NCI-H526 treated with DMSO at 0.1 percent for 48 hours (cell line): ENCODE measurements around the gene DDRGK1.
"Not testable (repeated sequence)": the region's sequence is repeated elsewhere in the genome, so short reads cannot be mapped to it uniquely, and the experiment has no call there.

ENCODE experiments used
- DNase-seq: peaks from one replicate; lab custom pipeline; 2025; lab: John Stamatoyannopoulos, UW

Gene DDRGK1

GRCh38 chr20:3183896-3184612 lies 20.4 kb downstream of the DDRGK1 start:
- no peak for DNase-seq

DNA sequence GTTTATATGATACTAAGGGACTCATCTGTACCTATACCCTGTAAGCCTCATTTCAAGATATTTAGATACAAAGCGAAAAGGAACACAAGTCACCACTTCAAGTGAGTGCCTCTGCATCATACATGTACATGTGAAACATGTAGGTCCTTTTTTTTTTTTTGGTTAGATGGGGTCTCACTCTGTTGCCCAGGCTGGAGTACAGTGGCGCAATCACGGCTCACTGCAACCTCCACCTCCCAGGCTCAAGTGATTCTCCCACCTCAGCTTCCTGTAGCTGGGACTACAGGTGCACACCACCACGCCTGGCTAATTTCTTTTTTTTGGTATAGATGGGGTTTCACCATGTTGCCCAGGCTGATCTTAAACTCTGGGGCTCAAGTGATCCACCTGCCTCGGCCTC lies 22.1 kb downstream of the DDRGK1 start:
- DNase-seq: not testable (repeated sequence)

- DNase-seq: no peak
These were observed 23.2 kb downstream of the DDRGK1 start for GRCh38 chr20:3181270-3181669.

GRCh38 chr20:3180319-3180718 lies 24.2 kb downstream of the DDRGK1 start:
- no peak for DNase-seq

GRCh38 chr20:3177746-3178485 lies 26.6 kb downstream of the DDRGK1 start:
- DNase-seq: no peak

DNA sequence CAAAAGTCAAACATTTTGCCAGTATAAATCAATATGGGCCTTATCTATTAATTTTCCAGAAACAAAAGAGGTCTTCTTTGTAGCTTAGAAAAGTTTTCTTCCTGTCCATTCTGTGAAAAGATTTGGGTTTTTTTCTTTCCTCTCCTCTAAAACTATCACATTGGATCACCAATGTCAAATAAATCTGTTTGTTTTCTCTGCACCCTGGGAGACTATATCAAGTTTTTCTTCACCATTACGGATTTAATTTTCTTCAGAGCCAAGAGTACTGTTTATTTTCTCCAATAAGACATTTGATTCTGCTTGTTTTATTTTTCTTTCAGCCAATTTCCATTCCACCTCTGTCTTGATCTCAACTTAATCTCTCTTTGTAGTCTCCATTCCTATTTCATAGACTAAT lies 29.2 kb downstream of the DDRGK1 start:
- no peak for DNase-seq

DNA sequence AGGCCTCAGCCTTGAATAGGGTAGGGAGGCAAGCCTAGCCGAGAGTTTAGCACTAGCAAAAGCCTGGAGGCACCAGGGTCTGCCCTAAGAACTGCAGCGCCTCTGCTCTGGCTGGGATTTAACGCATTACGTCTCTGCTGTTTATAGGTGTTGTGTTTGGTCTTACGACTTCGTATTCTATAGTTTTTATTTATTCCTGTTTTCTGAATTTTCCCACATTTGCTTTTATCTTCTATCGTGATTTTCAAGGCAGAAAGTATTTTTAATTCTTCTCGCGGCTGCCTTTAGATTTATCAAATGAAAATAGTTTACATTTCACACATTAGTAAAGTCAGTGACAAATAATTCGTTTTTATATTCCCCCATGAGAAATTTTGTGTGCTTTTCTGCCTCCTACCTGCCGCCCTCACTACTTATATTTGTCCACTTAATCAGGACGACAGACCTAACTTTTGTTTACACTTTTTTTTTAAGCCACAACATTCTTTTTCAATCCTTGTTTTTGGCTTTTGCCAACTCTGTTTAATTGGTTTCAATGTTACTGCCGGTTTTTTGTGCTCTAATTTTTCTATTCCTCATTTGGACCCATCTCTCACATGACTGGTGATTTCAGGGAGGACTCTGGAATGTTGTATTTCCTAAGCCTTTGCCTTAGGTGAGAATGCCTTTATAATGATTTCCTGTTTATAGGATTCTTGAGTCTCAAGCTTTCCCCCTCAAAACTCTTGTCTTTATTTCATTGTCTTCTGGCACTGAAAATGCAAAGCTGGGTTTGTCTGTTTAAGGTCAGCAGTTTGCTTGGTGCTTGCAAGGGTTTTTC lies 29.8 kb downstream of the DDRGK1 start:
- no peak for DNase-seq

GRCh38 chr20:3173610-3174441 lies 30.7 kb downstream of the DDRGK1 start:
- DNase-seq: peak; percentile 49

GRCh38 chr20:3172933-3173609 lies 31.4 kb downstream of the DDRGK1 start, which contains the start of gene LZTS3:
TSS of gene LZTS3 (minus strand) at chr20:3173549. CDS start at chr20:3167163, 6,386 bp downstream.
- peak; percentile 69 for DNase-seq

DNA sequence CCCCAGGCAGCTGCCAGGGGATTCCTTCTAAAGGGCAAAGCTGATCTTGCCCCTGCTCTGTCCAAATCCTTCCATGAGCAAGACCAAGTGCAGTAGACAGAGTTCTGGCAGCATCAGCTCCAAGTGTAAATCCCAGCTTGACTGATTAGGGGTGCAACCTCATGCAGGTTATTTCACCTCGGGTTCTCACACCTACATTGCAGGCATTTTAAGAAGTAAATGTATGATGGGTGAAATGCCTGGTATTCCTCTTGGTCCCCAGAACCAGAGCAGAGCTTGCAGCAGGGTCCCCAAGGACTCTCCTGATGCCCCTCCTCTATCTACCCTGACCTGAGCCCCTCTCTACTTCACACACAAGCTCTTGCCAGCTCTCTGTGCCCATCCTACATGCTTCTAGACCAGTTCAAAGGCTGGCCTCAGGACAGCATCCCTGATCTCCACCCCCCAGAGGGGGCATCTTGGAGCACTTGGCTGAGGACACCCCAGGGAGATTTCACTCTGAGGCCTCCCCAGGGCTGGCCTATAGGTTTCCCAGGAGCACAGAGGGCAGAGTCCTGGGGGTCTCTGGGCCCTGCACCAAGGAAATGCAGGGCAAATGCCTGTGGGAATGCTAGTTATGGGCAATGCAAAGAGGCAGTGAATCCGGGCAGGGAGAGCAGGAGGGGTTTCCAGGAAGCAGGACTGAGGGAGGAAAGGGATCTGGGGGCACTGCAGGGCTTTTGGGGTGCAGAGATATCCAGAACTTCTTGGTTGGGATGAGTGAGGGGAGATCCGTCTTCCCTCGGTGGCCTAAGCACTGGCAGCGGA lies 32.2 kb downstream of the DDRGK1 start:
- no peak for DNase-seq

- no peak for DNase-seq
These were observed 32.9 kb downstream of the DDRGK1 start for GRCh38 chr20:3171391-3172125.

DNA sequence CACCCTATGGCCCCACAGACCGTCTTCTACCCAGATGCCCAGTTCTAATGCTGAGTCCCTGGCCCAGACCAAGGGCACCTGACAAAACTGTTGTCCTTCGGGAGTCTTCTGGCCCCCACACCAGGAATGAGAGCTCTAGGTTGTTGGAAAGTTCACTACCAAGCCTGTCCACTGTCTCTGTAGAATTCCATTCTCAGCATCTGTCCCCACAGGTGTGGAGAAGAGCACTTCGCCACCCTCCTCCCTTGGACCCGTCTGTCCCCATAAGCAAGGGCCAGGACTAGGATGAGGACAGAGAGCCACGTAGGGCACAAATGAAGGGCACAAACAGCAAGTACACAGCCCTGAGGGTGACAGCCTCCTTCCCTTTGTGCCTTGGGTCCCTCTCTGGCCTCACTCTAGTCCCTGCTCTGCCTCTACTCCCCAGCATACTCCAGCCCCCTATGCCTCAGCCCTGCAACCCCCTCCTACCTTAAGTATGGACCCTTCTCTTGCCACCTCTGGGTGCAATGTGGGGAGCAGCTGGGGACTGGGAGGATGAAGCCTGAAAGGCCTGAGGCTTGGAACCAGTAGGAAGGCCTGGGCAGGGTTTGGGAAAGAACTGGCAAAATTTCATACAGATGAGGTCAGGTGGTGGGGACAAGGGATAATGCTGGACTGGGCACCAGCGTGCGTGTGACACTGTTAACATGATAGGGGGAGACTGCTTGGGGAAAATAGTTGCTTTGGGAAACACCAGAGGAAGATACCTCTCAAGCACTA lies 35.5 kb downstream of the DDRGK1 start:
- DNase-seq: no peak

DNA sequence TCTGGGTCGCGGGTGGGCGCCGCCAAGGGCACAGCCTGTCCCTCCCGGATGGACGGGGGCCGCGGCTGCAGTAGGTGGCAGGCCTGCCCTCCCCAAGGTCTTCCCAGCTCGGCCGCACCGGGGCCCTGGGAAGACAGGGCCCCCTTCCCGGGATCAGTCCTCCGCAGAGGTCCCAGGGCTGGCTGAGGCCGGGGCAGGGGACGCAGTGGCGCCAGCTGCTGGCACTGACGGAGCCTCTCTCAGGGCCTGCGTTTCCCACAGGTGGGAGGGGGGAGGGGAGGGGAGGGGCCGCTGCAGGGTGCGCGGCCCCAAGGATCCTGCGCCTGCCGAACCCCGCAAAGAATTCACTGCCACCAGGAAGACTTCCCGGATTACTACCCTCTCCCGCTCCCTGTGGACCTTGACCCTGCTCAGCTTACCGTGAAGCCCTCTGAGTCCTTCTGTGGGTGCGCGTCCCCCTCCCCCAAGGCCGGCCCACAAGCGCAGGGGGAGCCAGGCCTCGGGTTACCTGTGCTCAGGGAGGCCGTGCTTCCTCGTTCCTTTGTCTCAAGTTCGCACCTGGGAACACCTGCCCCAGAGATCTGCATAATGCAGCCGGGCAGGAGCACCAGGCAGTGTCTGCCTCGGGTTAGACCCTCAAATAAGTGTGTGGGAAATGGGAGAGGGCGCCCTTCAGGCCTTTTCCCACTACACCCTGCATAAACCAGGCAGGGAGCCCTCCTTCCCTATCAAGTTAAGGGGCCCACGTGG lies 36.2 kb downstream of the DDRGK1 start:
- peak; percentile 86 for DNase-seq

GRCh38 chr20:3167738-3168078 lies 36.8 kb downstream of the DDRGK1 start:
- DNase-seq: no peak

DNA sequence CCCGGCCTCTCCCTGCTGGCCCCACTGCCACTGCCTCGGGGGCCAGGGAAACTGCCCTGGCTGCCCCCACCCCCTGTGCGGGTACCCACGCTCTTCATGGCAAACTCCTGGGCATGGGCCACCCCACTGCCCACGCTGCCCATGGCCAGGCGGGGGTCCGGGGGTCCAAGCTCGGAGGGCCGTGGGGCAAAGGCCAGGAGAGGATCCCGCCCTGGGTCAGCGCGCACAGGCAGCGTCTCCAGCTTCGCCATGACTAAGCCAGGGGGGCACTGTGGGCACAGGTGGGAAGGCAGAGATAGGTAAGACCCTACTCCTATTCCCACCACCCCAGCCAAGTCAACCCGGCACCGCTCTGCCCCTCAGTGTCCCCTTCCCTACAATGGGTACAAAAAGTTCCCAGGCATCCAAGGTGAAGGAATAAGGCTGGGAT lies 37.6 kb downstream of the DDRGK1 start:
- DNase-seq: no peak

DNA sequence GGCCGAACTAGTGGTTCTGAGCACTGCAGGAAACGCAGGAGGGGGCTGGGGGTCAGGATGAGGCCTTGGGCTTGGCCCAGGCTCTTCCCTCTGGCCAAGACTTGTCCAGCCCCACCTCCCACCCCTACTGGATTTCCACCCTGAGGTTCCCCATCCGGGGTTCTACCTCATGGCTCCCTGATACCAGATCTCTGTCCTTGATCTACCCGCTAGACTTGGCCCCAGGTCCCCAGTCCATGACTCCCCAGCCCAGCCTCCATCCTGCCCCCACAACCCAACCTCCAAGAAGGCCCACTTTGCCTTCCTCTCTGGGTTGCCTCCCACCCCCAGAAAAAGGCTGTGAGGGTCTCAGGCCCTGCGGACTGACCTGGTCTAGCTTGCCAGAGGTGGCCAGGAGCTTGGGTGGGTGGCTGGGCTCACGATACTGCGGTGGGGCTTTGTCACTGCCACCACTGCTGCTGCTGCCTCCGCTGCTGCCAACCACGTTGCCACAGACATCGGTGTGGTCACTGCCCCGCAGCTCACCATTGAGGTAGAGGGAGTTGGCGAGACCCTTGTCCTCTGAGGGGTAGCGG lies 38.1 kb downstream of the DDRGK1 start:
- no peak for DNase-seq

DNA sequence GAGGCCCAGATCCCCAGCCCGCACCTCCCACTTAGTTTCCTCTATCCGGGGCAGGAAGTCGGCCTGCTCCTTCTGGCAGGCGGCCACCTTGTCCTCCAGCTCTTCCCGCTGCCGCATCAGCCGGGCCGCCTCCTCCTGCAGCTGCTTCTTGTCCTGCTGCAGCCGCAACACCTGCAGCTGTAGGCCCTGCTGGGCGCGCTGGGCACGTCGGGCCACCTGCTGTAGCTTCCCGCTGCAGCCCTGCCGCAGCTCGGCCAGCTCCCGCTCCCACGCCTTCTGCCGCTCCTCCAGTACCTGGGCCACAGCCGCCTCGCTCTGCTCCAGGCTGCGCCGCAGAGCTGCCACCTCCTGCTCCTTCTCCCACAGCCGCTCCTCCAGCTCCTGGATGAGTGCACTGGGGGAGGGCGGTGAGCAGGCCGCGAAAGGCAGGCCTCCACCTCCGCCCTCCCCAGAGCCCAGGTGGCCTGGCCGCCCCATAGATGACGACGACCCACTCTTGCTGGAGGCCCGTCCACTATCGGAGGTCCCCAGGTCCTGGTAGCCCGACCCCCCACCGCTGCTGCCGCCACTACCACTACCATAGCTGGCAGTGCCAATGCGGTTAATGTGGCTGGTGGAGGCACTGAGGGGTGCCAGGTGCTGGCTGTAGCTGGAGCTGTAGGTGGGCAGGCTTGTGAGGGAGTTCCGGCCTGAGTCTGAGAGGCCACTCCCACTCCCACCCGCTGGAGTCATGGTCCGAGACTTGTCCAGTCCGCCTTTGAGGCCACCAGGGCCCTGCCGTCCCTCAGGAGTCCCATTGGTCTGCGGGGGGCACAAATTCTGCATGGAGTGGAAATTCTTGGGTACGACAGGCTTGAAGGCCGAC lies 38.8 kb downstream of the DDRGK1 start:
- DNase-seq: no peak
